Measurements from ENCODE around the gene C17orf67.

The C17orf67 gene

GRCh38 chr17:56833809-56834379 lies at the start of gene C17orf67, which contains the start of gene DGKE:
TSS of gene C17orf67 (minus strand) at chr17:56833920. CDS start at chr17:56815810, 18,110 bp downstream.
TSS of gene DGKE (plus strand) at chr17:56834151. CDS start at chr17:56834796, 645 bp downstream.
- peak; percentile 96 to 99 for DNase-seq (ENCODE audit: extremely low read depth in 1 of 2, low read depth in 1 of 2)

- no peak for DNase-seq (ENCODE audit: extremely low read depth in 1 of 2, low read depth in 1 of 2)
These were observed 48.1 kb upstream of the C17orf67 start for GRCh38 chr17:56881685-56882295.

GRCh38 chr17:56880571-56880970 lies 46.9 kb upstream of the C17orf67 start:
- no peak for DNase-seq (ENCODE audit: extremely low read depth in 1 of 2, low read depth in 1 of 2)

GRCh38 chr17:56880133-56880532 lies 46.4 kb upstream of the C17orf67 start:
- DNase-seq (ENCODE audit: extremely low read depth in 1 of 2, low read depth in 1 of 2) = no peak

GRCh38 chr17:56879280-56879679 lies 45.6 kb upstream of the C17orf67 start:
- no peak for DNase-seq (ENCODE audit: extremely low read depth in 1 of 2, low read depth in 1 of 2)

GRCh38 chr17:56876766-56877179 lies 43.1 kb upstream of the C17orf67 start:
- DNase-seq (ENCODE audit: extremely low read depth in 1 of 2, low read depth in 1 of 2) = no peak

- DNase-seq (ENCODE audit: extremely low read depth in 1 of 2, low read depth in 1 of 2) = no peak
These were observed 36.4 kb upstream of the C17orf67 start for GRCh38 chr17:56870081-56870651.

- DNase-seq (ENCODE audit: extremely low read depth in 1 of 2, low read depth in 1 of 2) = no peak
These were observed 35.0 kb upstream of the C17orf67 start for GRCh38 chr17:56868716-56869115.

- DNase-seq (ENCODE audit: extremely low read depth in 1 of 2, low read depth in 1 of 2) = no peak
These were observed 34.2 kb upstream of the C17orf67 start for GRCh38 chr17:56867948-56868376.

- no peak for DNase-seq (ENCODE audit: extremely low read depth in 1 of 2, low read depth in 1 of 2)
These were observed 32.8 kb upstream of the C17orf67 start for GRCh38 chr17:56866496-56866895.

GRCh38 chr17:56866076-56866475 lies 32.4 kb upstream of the C17orf67 start:
- no peak for DNase-seq (ENCODE audit: extremely low read depth in 1 of 2, low read depth in 1 of 2)

- DNase-seq (ENCODE audit: extremely low read depth in 1 of 2, low read depth in 1 of 2) = no peak
These were observed 30.3 kb upstream of the C17orf67 start for GRCh38 chr17:56863974-56864373.

- DNase-seq (ENCODE audit: extremely low read depth in 1 of 2, low read depth in 1 of 2) = no peak
These were observed 28.2 kb upstream of the C17orf67 start for GRCh38 chr17:56861899-56862298.

GRCh38 chr17:56851008-56851407 lies 17.3 kb upstream of the C17orf67 start:
- no peak for DNase-seq (ENCODE audit: extremely low read depth in 1 of 2, low read depth in 1 of 2)

GRCh38 chr17:56850591-56850990 lies 16.9 kb upstream of the C17orf67 start:
- no peak for DNase-seq (ENCODE audit: extremely low read depth in 1 of 2, low read depth in 1 of 2)

GRCh38 chr17:56849131-56849530 lies 15.4 kb upstream of the C17orf67 start:
- no peak for DNase-seq (ENCODE audit: extremely low read depth in 1 of 2, low read depth in 1 of 2)

- DNase-seq (ENCODE audit: extremely low read depth in 1 of 2, low read depth in 1 of 2) = no peak
These were observed 13.4 kb upstream of the C17orf67 start for GRCh38 chr17:56847106-56847505.

GRCh38 chr17:56845934-56846333 lies 12.2 kb upstream of the C17orf67 start:
- no peak for DNase-seq (ENCODE audit: extremely low read depth in 1 of 2, low read depth in 1 of 2)

GRCh38 chr17:56842577-56842976 lies 8.9 kb upstream of the C17orf67 start:
- no peak for DNase-seq (ENCODE audit: extremely low read depth in 1 of 2, low read depth in 1 of 2)

GRCh38 chr17:56838687-56839086 lies 5.0 kb upstream of the C17orf67 start:
- DNase-seq (ENCODE audit: extremely low read depth in 1 of 2, low read depth in 1 of 2) = no peak

GRCh38 chr17:56835264-56835585 lies 1.5 kb upstream of the C17orf67 start:
- DNase-seq (ENCODE audit: extremely low read depth in 1 of 2, low read depth in 1 of 2) = no peak
